GM12878 (cell line): ENCODE data around the gene ECPAS. TPM values are rescaled to one million over a fixed set of nuclear protein-coding genes. Genes with fewer than 3 reads are reported as not detected.

Experiments used
- ATAC-seq: fragments of 200-7000 bp; cut with Tn5 transposase; 3 replicates; pipeline ENCODE4 v1.9.1; 2020; ENCODE audit warnings: mild to moderate bottlenecking, moderate library complexity
- BruUV-seq: library from RNA; stranded (reverse); fragments of 400-500 nt; replicated peaks from 2 replicates; lab custom pipeline; 2021; lab: Mats Ljungman, UMichigan
- CTCF ChIA-PET: fragments of 300-600 bp; sonication (Branson Sonifier 250); formaldehyde crosslinking; extraction: SDS; loops from one replicate; lab custom pipeline; 2021; ENCODE audit warnings: inconsistent platforms; lab: Yijun Ruan, JAX
- POLR2A ChIA-PET: fragments of 350-600 bp; formaldehyde crosslinking; extraction: SDS; loops from one replicate; lab custom pipeline; 2021; ENCODE audit warnings: inconsistent platforms; lab: Charles Lee
- RAD21 ChIA-PET: fragments of 300-600 bp; sonication (Branson Sonifier 250); formaldehyde crosslinking; loops from one replicate; lab custom pipeline; 2023; ENCODE audit warnings: antibody characterized with exemption; ENCODE audit not compliant: unreplicated experiment; lab: Charles Lee
- SMC1A ChIA-PET: fragments of 300-600 bp; sonication (Branson Sonifier 250); formaldehyde crosslinking; loops from one replicate; lab custom pipeline; 2023; ENCODE audit not compliant: unreplicated experiment, uncharacterized antibody; lab: Charles Lee
- DNase-seq: peaks from one replicate; pipeline ENCODE4 v3.0.0-alpha.2; 2011; ENCODE audit warnings: low read depth, low spot score
- FAIRE-seq: peaks from 3 replicates; lab custom pipeline; 2011; peaks lifted over from hg19 to GRCh38; lab: Jason Lieb, UNC
- H2AFZ ChIP-seq: 2 replicates; pipeline ENCODE4 v1.6.0; 2011; ENCODE audit warnings: low read depth, low read length, control low read depth; ENCODE audit not compliant: control insufficient read depth
- H3K27ac ChIP-seq: 2 replicates; pipeline ENCODE4 v1.5.1; 2011; ENCODE audit warnings: control low read depth; ENCODE audit not compliant: control insufficient read depth, insufficient read depth
- H3K27me3 ChIP-seq, 2 experiments: replicated peaks in 1 of 2; 2 replicates each; pipeline versions ENCODE4 v1.6.0 to v1.6.1; 2011; ENCODE audit warnings: low read length in 1 of 2; ENCODE audit not compliant: control insufficient read depth in 2 of 2, insufficient read depth in 2 of 2
- H3K36me3 ChIP-seq, 2 experiments: 2 replicates each; pipeline ENCODE4 v1.5.1; 2011; ENCODE audit warnings: low read length in 1 of 2; ENCODE audit not compliant: control insufficient read depth in 2 of 2, insufficient read depth in 2 of 2
- H3K4me1 ChIP-seq: 2 replicates; pipeline ENCODE4 v1.6.1; 2011; ENCODE audit warnings: mild to moderate bottlenecking, low read length, moderate library complexity, mixed read lengths; ENCODE audit not compliant: control insufficient read depth, insufficient read depth
- H3K4me2 ChIP-seq: 2 replicates; pipeline ENCODE4 v1.6.0; 2011; ENCODE audit warnings: control low read depth; ENCODE audit not compliant: control insufficient read depth, insufficient read depth
- H3K4me3 ChIP-seq: fragments of 200-600 bp; sonication (generic); 2 replicates; pipeline ENCODE4 v1.5.1; 2016
- H3K79me2 ChIP-seq: 2 replicates; pipeline ENCODE4 v1.6.0; 2011; ENCODE audit warnings: low read length; ENCODE audit not compliant: control insufficient read depth, insufficient read depth
- H3K9ac ChIP-seq: 2 replicates; pipeline ENCODE4 v1.8.0; 2011; ENCODE audit warnings: low read length, control low read depth, mixed read lengths; ENCODE audit not compliant: control insufficient read depth, insufficient read depth
- H3K9me3 ChIP-seq: replicated peaks from 3 replicates; pipeline ENCODE4 v1.5.1; 2011; ENCODE audit warnings: mild to moderate bottlenecking, low read length; ENCODE audit not compliant: control insufficient read depth, insufficient read depth
- H4K20me1 ChIP-seq: 2 replicates; pipeline ENCODE4 v1.6.0; 2011; ENCODE audit not compliant: control insufficient read depth, insufficient read depth
- ASH2L ChIP-seq: fragments of 300-600, 200-600 bp; sonication (generic); IDR thresholded peaks from 2 replicates; pipeline ENCODE4 v1.6.1; 2017; ENCODE audit warnings: low read depth, mild to moderate bottlenecking, borderline replicate concordance
- ATF3 ChIP-seq: IDR thresholded peaks from 2 replicates; pipeline ENCODE4 v1.6.1; 2011; ENCODE audit warnings: low read depth, mild to moderate bottlenecking, low read length, moderate library complexity, borderline replicate concordance; ENCODE audit errors: extremely low read depth
- ATF7 ChIP-seq: fragments of 450-650 bp; IDR thresholded peaks from 2 replicates; pipeline ENCODE4 v1.6.1; 2016; ENCODE audit warnings: low read depth, mild to moderate bottlenecking
- ETV6 ChIP-seq, 2 experiments: fragments of 450-650 bp in 1 of 2; IDR thresholded peaks in 1 of 2; conservative IDR thresholded peaks in 1 of 2; 2 replicates each; pipeline ENCODE4 v1.6.1; 2014; ENCODE audit warnings: antibody characterized with exemption in 1 of 2, borderline replicate concordance in 1 of 2, low read depth in 1 of 2, mild to moderate bottlenecking in 1 of 2, moderate library complexity in 1 of 2
- HDGF ChIP-seq: fragments of 450-650 bp; IDR thresholded peaks from 2 replicates; pipeline ENCODE4 v1.6.1; 2016; ENCODE audit warnings: antibody characterized with exemption
- IRF5 ChIP-seq: fragments of 450-650 bp; IDR thresholded peaks from 2 replicates; pipeline ENCODE4 v1.6.1; 2017; ENCODE audit warnings: borderline replicate concordance
- MTA2 ChIP-seq: fragments of 450-650 bp; IDR thresholded peaks from 2 replicates; pipeline ENCODE4 v1.6.1; 2016; ENCODE audit warnings: low read depth, mild to moderate bottlenecking, moderate library complexity
- NFYB ChIP-seq: IDR thresholded peaks from 2 replicates; pipeline ENCODE4 v1.6.1; 2011; ENCODE audit warnings: low read depth, mild to moderate bottlenecking, low read length, improper control_type of control experiment, moderate library complexity; ENCODE audit not compliant: insufficient read depth
- NR2F1 ChIP-seq: fragments of 450-650 bp; conservative IDR thresholded peaks from 2 replicates; pipeline ENCODE4 v1.6.1; 2017; ENCODE audit warnings: mild to moderate bottlenecking
- POLR2AphosphoS5 ChIP-seq: IDR thresholded peaks from 2 replicates; pipeline ENCODE4 v1.6.1; 2011; ENCODE audit warnings: mild to moderate bottlenecking, low read length, inconsistent platforms
- POU2F2 ChIP-seq: IDR thresholded peaks from 3 replicates; pipeline ENCODE4 v1.6.1; 2011; ENCODE audit warnings: low read depth, mild to moderate bottlenecking, low read length, borderline replicate concordance
- SREBF2 ChIP-seq: IDR thresholded peaks from 2 replicates; pipeline ENCODE4 v1.6.1; 2012; ENCODE audit warnings: mild to moderate bottlenecking, low read length
- SUPT20H ChIP-seq: IDR thresholded peaks from 2 replicates; pipeline ENCODE4 v1.6.1; 2011; ENCODE audit warnings: low read depth, mild to moderate bottlenecking, low read length, moderate library complexity, borderline replicate concordance; ENCODE audit not compliant: control insufficient read depth
- WGBS: methylation state at CpG from one replicate; pipeline ENCODE4 v1.1.6; 2016; ENCODE audit warnings: low lambda C conversion rate; ENCODE audit not compliant: insufficient replicate concordance, insufficient coverage; ENCODE audit errors: missing lambda C conversion rate; 5-methylcytosine and 5-hydroxymethylcytosine counted together
- in situ Hi-C: fragments of 300-500 bp; cut with MboI; formaldehyde crosslinking; loops from 9 replicates; pipeline ENCODE4 v1.14.3; 2018; ENCODE audit warnings: mixed read lengths
- intact Hi-C: fragments of 100-400 bp; cut with micrococcal nuclease; formaldehyde crosslinking; loops from one replicate; pipeline ENCODE4 v1.14.2; 2022; ENCODE audit not compliant: unreplicated experiment
- polyA plus RNA-seq, 11 experiments: library from polyadenylated mRNA; depleted of rRNA in 4 of 11; unstranded in 6 of 11; stranded (reverse) in 5 of 11; fragments of >200 nt; fragmentation: Nextera tagmentation in 4 of 11; fragmentation: Illumina TruSeq in 1 of 11; extraction: Ambion mirVana in 4 of 11; extraction: Trizol in 1 of 11; gene quantifications; 1 replicate in 1 of 11; 2 replicates in 10 of 11; pipeline versions ENCODE4 v1.2.1 to v1.2.3, GENCODE V29; 2011 to 2016; ENCODE audit warnings: inconsistent platforms in 2 of 11, missing spikeins in 2 of 11, low read depth in 1 of 11
- total RNA-seq, 4 experiments: library from RNA; depleted of rRNA in 3 of 4; stranded (reverse); fragments of >200 nt in 3 of 4; fragmentation: Illumina TruSeq in 1 of 4; extraction: Trizol in 1 of 4; gene quantifications; 2 replicates each; pipeline versions ENCODE4 v1.2.1 to v1.2.3, GENCODE V29; 2013 to 2021

ECPAS gene
- total and polyA plus RNA-seq, 10 of the 15 experiments (the other 5 are each of a cell fraction or from before 2014, with no cell fraction given) = 11.2 to 69.8 (median 50.1) TPM

GRCh38 chr9:111516061-111516465, 31.9 kb upstream of the ECPAS start:
- H3K4me2 ChIP-seq = no peak overlapping the region; the same call in 1 of the 2 replicates
- POLR2A ChIA-PET = no interaction called here
- no TSS peak for BruUV-seq

GRCh38 chr9:111514967-111515366, 30.8 kb upstream of the ECPAS start:
- Histone ChIP-seq H3K36me3 (no peaks in the 10 kb centered on the region), H3K9me3 (no peaks in the 10 kb centered on the region; the same call in 2 of the 3 replicates), H3K4me2 (no peak overlapping the region), H3K79me2 (no peaks in the 10 kb centered on the region), H3K9ac (no peak overlapping the region), H3K27me3 (no peaks in the 10 kb centered on the region), H3K27ac (no peak overlapping the region), H3K4me1 (no peaks in the 10 kb centered on the region), H3K4me3 (no peak overlapping the region), H2AFZ (no peak overlapping the region), H4K20me1 (no peaks in the 10 kb centered on the region)
- CTCF ChIA-PET = no interaction called here
- TF ChIP-seq SREBF2 = no peak
- TF ChIP-seq MTA2 = no peak
- no peak for TF ChIP-seq IRF5
- TF ChIP-seq ASH2L = no peak
- TF ChIP-seq ATF3 = no peak
- no peak for TF ChIP-seq HDGF
- TF ChIP-seq ATF7 = no peak
- no peak for TF ChIP-seq SUPT20H
- TF ChIP-seq POU2F2 = no peak
- no peak for TF ChIP-seq NR2F1
- no peak for TF ChIP-seq ETV6 (conservative IDR thresholded peaks at IDR 0.05 in 1 of 2, IDR thresholded peaks at IDR 0.05 in 1 of 2; ENCODE audit: borderline replicate concordance in 1 of 2, low read depth in 1 of 2)
- FAIRE-seq (no peak), DNase-seq (no peak), ATAC-seq (no peak)
- intact Hi-C loops (no loop called here), in situ Hi-C loops (no loop called here)
- SMC1A ChIA-PET = no interaction called here
- RAD21 ChIA-PET = no interaction called here
- POLR2A ChIA-PET = no interaction called here
- no TSS peak for BruUV-seq

More at GRCh38 chr9:111516061-111516465, 31.9 kb upstream of the ECPAS start:
- Histone ChIP-seq H3K4me1 (no peaks in the 10 kb centered on the region), H4K20me1 (no peaks in the 10 kb centered on the region), H3K27ac (no peak overlapping the region), H3K4me3 (no peak overlapping the region), H3K27me3 (no peaks in the 10 kb centered on the region), H3K36me3 (no peaks in the 10 kb centered on the region), H3K79me2 (no peaks in the 10 kb centered on the region), H3K9me3 (no peaks in the 10 kb centered on the region; the same call in 2 of the 3 replicates), H3K9ac (no peak overlapping the region), H2AFZ (peak overlapping the region; percentile 9)
- DNase-seq (peak; percentile 5), FAIRE-seq (no peak), ATAC-seq (peak; percentile 59)
- TF ChIP-seq POLR2AphosphoS5 (no peak), NFYB (0 out of 2 replicates have a peak, but pooled peaks have one; percentile 28)
- RAD21 ChIA-PET = no interaction called here
- intact Hi-C loops (no loop called here), in situ Hi-C loops (no loop called here)
- SMC1A ChIA-PET = no interaction called here
- CTCF ChIA-PET = interaction anchor here (0.8 kb wide), 1 partner anchor 154 kb away, joined by 4 read pairs; no protein-coding TSS in a partner anchor
- WGBS = 17% methylated on average over 2 of the region's 2 CpGs
